ENCODE measurements around the gene ZMYND10.
"Not testable (repeated sequence)": the region's sequence is repeated elsewhere in the genome, so short reads cannot be mapped to it uniquely, and the experiment has no call there.

The ZMYND10 gene

DNA sequence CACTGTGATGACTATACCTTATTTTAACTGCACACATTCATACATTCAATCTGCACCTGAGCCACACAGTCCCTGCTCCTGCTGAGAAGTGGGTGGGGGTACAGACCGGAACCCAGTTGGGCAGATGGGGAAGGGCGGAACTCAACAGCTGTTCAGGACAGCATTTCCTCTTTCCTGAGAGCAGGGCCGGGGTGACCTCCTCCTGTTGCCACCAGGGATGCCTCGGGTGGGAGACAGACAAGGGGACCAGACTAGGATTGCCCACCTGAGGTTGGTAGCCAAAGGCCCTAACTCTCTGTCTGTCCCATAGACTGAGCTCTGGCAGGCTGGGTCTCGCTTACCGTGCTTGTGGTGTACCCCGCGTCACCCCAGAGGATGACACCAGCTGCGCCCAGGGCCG lies 26.9 kb downstream of the ZMYND10 start:
- DNase-seq (ENCODE audit: low spot score): no peak
- TF ChIP-seq, protein P1, sequence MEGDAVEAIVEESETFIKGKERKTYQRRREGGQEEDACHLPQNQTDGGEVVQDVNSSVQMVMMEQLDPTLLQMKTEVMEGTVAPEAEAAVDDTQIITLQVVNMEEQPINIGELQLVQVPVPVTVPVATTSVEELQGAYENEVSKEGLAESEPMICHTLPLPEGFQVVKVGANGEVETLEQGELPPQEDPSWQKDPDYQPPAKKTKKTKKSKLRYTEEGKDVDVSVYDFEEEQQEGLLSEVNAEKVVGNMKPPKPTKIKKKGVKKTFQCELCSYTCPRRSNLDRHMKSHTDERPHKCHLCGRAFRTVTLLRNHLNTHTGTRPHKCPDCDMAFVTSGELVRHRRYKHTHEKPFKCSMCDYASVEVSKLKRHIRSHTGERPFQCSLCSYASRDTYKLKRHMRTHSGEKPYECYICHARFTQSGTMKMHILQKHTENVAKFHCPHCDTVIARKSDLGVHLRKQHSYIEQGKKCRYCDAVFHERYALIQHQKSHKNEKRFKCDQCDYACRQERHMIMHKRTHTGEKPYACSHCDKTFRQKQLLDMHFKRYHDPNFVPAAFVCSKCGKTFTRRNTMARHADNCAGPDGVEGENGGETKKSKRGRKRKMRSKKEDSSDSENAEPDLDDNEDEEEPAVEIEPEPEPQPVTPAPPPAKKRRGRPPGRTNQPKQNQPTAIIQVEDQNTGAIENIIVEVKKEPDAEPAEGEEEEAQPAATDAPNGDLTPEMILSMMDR (IDR thresholded peaks at IDR 0.05; ENCODE audit: borderline replicate concordance, control extremely low read depth, extremely low read depth, insufficient read depth, missing control alignments): no peak
- in situ Hi-C loops (cut with MboI; ENCODE audit: low sequenced_read_pairs, unreplicated experiment): no loop called here

DNA sequence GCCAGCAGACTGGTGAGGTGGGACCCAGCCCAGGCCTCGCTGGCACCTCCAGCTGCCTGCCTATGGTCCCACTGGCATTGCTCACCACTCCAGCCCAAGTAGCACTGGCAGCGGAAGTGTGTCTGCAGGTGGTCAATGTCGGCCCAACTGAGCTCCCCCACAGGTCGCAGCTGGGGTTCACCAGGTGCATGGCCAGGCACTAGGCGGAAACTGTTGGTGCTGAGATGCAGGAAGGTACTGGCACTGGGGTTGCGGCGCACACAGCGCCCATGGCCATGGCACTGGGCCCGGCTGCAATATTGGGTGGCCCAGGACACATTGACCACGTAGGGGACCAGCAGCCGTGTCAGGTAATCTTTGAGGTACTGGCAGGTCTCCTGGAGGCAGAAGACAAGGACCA lies 27.4 kb downstream of the ZMYND10 start:
- TF ChIP-seq, protein P1 (IDR thresholded peaks at IDR 0.05; ENCODE audit: borderline replicate concordance, control extremely low read depth, extremely low read depth, insufficient read depth, missing control alignments): no peak
- DNase-seq (ENCODE audit: low spot score): no peak
- in situ Hi-C loops (cut with MboI; ENCODE audit: low sequenced_read_pairs, unreplicated experiment): no loop called here

DNA sequence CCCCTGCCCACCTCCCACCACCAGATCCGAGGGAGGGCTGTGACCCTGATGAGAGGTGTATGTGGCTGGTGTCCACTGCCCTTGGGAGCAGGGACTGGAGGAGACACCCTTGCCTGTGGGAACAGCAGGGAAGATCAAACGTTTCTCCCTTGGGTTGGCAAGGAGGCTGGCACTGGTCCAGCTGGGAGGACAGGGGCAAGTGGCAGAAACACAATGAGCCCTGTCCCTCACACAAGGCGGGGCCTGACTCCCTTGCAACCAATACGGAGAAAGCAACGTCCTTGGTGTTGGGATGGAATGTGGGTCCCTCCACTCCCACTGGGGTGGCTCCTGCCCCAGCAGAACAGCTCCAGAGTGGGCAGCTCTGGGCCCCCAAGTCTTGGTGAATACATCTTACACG lies 28.2 kb downstream of the ZMYND10 start:
- in situ Hi-C loops (cut with MboI; ENCODE audit: low sequenced_read_pairs, unreplicated experiment): no loop called here
- DNase-seq (ENCODE audit: low spot score): no peak
- TF ChIP-seq, protein P1 (IDR thresholded peaks at IDR 0.05; ENCODE audit: borderline replicate concordance, control extremely low read depth, extremely low read depth, insufficient read depth, missing control alignments): no peak

DNA sequence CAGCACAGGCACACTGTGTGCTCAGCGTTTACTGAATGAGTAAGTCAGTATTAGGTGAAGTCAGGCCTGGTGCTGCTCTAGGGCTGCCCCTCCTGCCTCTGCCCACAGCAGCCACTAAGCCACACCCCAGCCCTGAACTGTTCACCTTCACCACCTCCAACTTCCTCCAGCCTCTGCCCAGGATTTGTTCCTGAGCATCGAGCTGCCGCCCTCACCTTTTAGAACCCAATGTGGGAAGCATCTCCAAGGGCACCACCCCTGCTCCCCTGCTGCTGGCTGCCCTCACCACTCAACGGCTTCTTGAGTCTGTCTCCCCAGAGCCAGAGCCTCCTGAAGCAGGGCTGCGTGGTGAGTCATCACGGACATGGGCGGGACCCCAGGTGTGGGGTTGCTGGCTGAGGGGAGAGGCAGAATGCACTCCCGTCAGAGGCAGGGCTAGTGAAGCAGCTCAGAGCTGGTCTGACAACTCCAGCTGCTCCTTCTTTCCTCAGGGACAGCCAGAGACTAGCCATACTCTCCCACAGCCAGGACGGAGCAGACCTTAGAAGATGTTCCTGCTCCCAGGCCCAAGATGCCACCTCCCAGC lies 28.8 kb downstream of the ZMYND10 start:
- in situ Hi-C loops (cut with MboI; ENCODE audit: low sequenced_read_pairs, unreplicated experiment): no loop called here
- TF ChIP-seq, protein P1 (IDR thresholded peaks at IDR 0.05; ENCODE audit: borderline replicate concordance, control extremely low read depth, extremely low read depth, insufficient read depth, missing control alignments): no peak
- DNase-seq (ENCODE audit: low spot score): no peak

DNA sequence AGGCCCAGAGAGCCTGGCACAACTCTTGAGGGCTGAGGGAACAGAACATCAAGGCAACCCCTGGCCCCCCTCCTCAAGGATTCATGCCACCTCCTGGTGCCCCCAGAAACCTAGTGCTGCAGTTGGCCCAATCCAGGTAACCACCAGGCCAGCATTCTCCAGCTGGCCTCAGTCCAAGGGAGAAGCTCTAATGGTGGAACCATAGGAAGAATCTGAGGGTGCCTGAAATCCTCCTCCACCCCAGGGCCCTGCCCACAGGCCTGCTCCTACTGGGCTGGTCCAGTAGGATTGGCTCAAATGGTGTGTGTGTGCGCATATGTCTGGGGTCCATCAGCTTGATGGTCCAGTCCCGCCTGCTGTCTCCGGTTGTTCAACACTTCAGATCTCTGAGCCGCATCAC lies 30.7 kb downstream of the ZMYND10 start:
- TF ChIP-seq, protein P1 (IDR thresholded peaks at IDR 0.05; ENCODE audit: borderline replicate concordance, control extremely low read depth, extremely low read depth, insufficient read depth, missing control alignments): no peak
- DNase-seq (ENCODE audit: low spot score): no peak
- in situ Hi-C loops (cut with MboI; ENCODE audit: low sequenced_read_pairs, unreplicated experiment): no loop called here

DNA sequence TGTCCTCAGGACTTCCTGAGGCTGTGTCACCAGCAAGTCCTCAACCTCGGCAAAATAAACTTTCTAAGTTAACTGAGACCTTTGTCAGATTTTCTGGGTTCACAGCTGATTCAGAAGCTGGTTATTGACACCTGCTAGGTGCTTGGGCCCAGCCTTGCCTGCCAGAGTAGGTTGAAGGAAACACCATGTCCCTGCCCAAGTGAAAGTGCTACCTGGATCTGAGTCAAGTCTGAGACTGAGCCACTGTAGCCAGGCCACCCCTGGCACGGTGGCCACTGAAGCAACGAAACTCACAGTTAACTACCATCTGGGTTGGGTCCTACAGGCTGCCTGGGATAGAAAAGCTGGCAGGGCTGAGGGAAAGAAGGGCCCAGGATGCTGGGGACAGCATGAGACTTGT lies 31.2 kb downstream of the ZMYND10 start:
- in situ Hi-C loops (cut with MboI; ENCODE audit: low sequenced_read_pairs, unreplicated experiment): no loop called here
- TF ChIP-seq, protein P1 (IDR thresholded peaks at IDR 0.05; ENCODE audit: borderline replicate concordance, control extremely low read depth, extremely low read depth, insufficient read depth, missing control alignments): no peak
- DNase-seq (ENCODE audit: low spot score): no peak

DNA sequence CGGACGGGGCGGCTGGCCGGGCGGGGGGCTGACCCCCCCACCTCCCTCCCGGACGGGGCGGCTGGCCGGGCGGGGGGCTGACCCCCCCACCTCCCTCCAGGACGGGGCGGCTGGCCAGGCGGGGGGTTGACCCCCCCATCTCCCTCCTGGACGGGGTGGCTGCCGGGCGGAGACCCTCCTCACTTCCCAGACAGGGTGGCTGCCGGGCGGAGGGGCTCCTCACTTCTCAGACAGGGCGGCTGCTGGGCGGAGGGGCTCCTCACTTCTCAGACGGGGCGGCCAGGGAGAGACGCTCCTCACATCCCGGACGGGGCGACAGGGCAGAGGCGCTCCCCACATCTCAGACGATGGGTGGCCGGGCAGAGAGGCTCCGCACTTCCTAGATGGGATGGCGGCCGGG lies 33.5 kb downstream of the ZMYND10 start:
- DNase-seq (ENCODE audit: low spot score); in situ Hi-C loops (cut with MboI; ENCODE audit: low sequenced_read_pairs, unreplicated experiment): not testable (repeated sequence)
